Retina (tissue), 1 donor: ENCODE results near the gene GSTA3.
A peak's percentile ranks its signal among the peaks of the same experiment; 100 is the strongest.

Experiments used
- DNase-seq: peaks from one replicate; pipeline ENCODE4 v3.0.0-alpha.2; 2016

Gene GSTA3

GRCh38 chr6:52856137-52856536, 53.4 kb downstream of the GSTA3 start:
- DNase-seq = peak; percentile 11

GRCh38 chr6:52849137-52849536, 60.4 kb downstream of the GSTA3 start:
- no peak for DNase-seq
